Stimulated activated CD4-positive, alpha-beta T cell treated with anti-CD3 and anti-CD28 coated beads, TNF-alpha, amount 100 ng/mL, for 48 hours (primary cell): Measurements from ENCODE around the gene COL8A2.

Source experiments
- DNase-seq, 3 donors: peaks; one replicate each; pipeline ENCODE4 v3.0.0-alpha.2; 2020; ENCODE audit warnings: low read depth in 3 of 3

The COL8A2 gene

DNA sequence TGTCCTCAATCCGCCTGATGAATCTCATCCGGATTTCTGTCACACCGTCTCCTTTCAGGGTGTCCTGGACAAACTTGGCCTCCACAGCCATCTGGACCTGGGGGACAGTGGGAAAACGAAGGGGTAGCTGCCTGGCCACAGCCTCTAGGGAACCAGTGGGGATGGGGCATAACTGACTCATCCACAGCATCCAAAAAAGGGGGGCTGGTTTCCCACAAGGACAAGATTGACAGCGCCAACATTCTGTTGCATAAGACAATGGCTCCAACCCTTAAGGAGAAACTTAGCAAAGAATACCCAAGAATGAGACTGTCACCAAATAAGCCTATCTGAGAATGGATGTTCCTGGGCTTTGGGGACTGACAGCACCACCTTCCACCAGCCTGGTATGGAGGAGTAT is 12.2 kb upstream of the COL8A2 start:
- no peak for DNase-seq

DNA sequence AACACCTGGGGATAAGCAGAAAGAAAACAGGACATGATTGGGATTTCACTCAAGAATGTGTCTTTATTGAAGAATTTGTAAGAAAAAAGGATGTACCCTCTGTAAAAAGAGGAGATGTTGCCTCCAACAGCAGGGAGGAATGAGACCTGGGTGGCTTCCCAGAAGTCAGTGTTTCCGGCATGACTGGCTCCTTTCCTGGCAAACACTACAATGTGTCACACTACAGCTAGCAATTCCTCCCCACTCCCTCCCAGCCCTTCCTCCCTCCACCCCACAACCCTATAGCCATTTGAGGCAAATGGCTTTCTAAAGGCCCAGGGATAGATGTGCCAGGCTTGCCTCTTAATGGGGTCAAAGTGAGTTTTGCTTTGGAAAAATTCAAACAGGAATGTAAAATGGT is 11.5 kb upstream of the COL8A2 start:
- DNase-seq = no peak

DNA sequence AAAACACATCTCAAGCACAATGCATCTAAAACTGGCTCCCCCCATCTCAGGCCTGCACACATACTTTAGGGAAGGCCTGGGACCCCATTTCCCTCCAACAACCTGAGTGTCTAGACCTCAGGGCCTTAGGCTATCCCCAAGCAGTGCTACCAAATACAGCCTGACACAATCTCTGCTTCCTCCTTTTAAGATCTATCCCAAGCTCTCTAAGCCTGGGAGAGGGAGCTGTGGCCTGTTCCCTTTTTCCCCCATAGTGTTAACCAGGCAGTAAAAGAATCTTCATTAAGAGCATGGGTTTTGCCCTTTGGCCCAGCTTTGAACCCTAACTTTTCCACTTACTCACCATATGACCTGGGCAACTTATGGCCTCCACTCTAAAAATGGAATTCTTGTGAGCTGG is 10.8 kb upstream of the COL8A2 start:
- DNase-seq = no peak

GRCh38 chr1:36135330-36135667 is 10.3 kb upstream of the COL8A2 start:
- no peak for DNase-seq

DNA sequence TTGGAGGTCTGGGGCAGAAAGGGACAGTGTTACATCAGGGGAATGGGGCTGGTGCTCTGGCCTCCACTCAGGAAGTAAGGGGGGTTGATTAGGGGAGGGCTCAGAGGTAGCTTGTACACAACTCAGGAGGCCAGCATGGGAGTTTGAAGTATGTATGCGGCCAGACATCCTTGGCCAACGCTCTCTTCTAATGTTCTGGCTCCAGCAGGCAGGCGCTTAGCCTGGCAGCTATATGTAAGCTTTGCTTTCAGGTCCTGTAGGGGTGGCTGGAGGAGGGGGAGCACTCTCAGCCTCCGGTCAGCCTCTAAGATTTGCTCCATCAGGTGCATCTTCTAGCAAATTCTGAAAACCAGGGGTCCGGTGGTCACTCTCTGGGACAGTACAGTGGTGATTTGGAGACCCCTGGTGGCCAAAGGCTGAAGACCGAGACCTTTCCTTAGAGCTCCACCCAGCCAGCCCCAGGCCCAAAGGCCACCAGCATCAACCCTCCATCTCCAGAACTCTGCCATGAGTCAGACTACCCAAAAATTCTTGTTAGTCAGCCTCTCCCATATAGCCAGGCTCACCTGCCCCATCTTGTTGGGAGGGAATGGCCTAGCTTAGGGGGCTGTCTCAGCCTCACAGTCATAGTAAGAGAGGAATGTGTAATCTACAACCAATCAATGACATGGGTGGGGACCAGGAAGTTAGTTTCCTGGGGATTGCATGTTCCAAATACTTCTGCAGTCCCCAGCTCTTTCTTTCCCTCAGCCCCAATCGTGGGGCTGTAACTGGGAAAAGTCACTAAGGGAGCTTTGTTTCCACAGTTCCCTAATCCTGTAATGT is 9.7 kb upstream of the COL8A2 start:
- DNase-seq = no peak

GRCh38 chr1:36134031-36134430 is 9.0 kb upstream of the COL8A2 start:
- no peak for DNase-seq

- DNase-seq = no peak
These were observed 8.5 kb upstream of the COL8A2 start for GRCh38 chr1:36133484-36133883.

- no peak for DNase-seq
These were observed 7.0 kb upstream of the COL8A2 start for GRCh38 chr1:36132029-36132428.

DNA sequence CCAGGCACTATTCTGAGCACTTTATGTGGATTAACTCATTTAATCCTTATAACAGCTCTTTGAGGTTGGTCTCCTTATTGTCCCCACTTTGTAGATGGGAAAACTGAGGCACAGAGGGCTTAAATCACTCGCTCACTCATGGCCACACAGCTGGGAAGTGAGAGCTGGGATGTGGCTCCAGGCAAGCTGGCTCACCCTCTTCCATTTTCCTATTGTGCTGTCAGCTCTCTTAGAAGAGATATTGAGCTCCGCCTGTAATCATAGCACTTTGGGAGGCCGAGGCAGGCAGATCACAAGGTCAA is 3.8 kb upstream of the COL8A2 start:
- DNase-seq = no peak

DNA sequence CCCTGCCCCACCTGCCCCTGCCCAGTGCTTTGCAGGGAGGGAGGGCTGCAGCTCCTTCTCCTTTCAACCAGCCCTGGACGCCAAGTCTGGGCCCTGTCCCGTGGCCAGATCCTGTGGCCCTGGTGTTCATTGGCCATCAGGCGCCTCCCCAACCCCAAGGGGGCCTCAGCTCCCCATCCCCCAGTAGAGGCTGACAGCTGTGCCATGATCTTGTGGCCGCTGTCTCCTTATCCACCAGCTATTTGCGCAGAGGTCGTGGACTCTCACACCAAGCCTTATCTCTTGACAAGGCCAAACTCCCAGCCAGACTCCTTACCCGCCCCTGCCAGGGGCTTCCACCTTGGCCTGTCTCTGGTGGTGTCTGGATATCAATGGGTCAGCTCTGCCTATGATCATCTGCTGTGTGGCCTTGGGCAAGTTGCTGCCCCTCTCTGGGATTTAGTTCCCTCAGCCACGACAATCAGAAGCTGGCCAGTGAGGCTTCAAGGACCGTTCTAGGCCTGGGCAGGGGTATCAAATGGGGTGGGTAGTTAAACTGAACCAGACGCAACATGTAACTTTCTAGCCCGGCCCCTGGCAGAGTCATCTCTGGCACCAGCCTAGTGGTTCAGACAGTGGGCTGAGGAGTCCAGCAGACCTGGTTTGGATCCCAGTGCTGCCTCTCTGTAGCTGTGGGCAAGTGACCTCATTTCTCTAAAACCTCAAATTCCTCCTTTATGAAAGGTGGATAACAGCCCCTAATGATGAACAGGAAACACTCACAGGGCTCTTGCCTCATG is 3.3 kb upstream of the COL8A2 start:
- DNase-seq = no peak

DNA sequence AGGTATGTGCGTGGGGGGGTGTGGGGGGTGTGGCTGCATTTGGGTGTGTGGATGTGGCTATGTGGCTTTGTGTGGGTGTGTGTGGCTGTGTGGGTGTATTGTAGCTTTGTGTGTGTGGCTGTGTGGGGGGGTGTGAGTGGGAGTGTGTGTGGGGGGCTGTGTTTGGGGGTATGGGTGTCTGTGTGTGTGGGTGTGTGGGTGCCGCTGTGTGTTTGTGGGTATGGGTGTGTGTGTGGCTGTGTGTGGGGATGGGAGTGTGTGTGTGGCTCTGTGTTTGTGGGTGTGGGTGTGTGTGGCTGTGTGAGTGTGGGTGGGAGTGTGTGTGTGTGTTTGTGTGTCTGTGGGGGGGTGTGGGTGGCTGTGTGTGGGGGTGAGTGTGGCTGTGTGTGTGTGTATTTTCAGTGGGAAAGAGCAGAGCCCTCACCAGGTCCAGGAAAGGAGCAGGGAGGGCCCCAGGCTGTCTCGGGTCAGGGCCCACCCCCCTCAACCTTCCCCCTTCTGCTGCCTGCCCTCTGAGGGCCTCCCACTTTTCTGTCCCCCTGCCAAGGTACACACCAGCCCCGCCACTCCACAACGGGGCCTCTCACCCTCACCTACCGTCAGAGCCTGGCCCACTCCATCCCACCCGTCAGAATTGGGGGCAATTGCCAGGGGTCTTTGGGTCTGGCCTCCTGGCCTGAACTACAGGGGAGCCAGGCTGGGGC is 1.9 kb upstream of the COL8A2 start:
- no peak for DNase-seq

DNA sequence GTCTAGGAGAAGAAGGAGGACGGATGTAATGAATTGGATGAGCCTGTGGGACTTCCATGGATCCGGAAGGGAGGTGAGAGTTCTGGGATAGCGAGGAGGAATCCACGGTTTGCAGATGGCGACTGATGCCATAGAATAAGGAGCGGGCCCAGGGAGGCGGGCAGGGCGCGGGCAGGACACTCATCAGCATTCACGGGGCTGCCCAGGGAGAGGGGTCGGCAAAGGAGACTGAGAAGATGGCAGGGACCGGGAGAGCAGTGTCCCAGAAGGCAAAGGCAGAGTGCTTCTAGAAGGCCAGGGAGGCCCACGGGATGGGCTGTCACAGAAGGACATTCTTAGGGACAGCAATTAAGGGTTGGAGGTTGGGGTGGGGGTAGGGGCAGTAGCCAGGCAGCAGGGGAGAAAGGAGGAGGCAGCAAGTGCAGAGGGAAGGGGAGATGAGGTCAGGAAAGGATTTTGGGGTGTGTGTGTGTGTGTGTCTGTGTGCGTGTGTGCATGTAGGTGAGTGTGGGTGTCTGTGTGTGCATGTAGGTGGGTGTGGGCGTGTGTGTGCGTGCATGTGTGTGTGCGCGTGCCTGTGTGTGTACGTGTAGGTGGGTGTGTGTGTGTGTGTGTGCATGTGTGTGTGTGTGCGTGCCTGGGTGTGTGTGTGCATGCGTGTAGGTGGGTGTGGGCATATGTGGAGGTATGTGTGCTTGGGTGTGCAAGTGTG is 1.1 kb upstream of the COL8A2 start:
- no peak for DNase-seq

GRCh38 chr1:36124404-36125128 is 456 bp downstream of the COL8A2 start:
- DNase-seq = no peak

DNA sequence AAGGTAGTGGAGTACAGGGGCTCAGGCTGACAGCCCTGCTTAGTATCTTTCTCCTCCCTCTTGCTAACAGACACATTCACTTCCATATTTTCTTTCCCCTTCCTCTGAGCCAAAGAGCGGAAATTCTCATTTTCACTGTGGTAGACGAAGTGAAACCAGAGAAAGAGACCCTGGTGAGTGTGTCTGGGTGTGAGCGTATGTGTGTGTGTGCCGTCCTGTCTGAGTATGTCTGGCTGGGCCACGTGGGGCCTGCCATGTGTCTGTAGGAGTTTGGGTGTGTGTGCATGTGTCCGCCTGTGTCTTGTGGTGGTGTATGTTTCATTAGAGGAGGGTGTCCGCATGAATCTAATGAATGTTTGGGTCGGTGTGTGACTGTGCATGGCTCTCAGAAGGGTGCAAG is 1.7 kb downstream of the COL8A2 start:
- no peak for DNase-seq

DNA sequence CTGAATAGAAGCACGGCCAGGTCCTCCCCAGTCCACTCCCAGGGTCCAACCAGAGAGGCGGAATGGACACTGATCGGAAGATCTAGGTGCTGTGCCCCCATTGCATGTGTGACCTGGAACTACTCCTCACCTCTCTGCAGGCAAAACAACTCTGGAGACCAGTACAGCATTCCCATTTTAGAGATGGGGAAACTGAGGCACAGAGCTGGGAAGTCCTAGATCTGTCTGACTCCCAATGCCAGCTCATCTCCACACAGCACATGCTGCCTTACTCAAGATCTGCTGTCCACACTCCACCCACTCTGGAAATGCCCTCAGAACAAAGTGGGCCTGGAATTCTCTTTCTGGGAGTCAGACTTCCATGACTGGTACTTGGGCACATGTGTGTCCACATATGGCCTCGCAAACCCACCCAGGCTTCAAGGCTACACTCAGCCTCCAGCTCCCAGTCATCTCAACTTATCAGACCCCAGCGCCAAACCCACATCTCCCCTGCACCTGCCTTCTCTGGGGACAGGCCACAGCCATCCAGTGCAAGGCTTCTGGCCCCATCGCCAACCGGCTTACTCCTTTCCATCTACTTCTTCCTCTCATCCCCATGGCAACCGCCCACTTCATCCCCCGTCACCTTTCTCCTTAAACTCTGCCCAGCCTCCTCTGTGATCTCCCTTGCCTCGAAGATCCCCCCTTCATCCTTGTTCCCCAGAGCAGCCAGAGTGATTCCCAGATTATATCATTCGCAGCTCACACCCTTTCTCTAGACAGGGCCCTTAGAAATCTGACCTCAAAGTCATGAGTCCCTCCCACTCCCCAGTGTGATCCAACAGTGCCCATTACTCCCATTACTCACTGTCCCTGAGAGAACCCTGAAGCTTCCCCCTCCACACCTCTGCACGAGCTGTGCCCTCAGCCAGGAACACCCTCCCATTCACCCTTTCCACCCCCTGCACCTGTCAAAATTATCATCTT is 2.7 kb downstream of the COL8A2 start:
- no peak for DNase-seq

DNA sequence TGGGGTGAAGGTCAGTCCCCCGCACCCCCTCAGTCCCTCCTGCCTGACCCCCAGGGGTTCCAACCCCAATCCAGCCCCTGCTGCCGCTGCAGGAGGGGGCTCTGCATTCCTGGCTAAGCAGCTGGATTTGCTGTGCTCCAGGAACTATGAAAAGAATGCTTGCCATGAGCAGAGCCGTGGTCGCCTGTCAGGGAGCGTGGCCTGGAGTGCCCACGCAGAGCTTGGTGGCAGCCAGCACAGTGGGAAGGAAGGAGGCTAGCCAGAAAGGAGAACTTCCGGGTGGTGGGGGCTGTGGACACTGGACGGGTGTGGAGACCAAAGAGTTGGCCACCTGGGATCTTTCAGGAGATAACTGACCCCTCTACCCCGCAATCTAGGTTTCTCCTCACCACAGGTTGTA is 5.6 kb downstream of the COL8A2 start:
- no peak for DNase-seq

DNA sequence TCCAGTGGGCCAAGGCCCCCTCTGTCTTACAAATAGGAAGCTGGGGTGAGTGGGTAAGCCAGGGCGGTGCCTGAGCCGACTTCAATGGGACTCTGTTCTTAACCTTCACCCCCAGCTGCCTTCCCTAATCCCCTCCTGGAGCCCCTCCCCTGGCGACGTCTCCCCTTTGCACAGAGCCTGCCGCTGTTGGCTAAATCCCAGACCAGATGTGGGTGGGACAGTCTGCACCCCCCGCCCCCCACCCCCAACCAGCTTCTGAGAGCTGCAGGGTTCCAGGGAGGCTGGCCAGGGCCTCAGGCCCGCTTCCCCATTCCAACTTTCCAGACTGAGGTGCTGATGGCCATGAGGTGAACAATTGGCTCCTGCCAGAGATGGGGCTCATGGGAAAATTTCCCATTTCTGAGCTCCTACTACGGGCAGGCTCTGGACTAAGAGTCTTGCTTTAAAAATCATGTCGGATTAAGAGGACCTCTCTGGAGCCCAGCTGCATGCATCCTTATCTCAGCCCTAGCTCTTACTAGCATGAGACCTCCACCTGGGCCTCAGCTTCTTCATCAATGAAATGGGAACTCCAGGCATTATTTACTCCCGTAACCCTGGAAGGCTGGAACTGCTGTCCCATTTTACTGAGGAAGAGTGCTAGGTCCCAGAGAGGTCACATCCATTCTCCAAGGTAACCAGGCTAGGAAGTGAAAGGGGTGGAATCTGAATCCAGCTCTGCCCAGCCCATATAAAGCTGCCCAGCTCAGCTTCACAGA is 6.4 kb downstream of the COL8A2 start:
- DNase-seq = no peak

DNA sequence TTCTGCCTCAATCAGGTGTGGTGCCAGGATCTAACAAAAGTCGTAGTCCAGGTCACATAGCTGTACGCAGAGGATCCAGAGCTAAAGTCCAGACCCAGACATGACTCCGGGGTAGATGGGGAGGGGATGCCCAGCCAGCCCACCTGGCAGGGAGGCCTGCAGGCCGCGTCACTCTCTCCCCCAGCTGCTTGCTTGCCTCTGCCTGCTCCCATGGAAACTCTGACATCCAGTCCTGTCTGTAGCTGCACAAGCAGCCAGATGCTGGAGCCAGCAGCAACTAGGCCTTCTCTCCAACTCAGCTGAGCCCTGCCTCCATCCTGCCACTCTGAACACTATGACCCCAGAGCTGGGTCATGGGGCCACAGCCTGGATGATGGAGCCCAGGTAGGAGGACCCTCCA is 8.1 kb downstream of the COL8A2 start:
- DNase-seq = no peak

GRCh38 chr1:36115931-36116330 is 9.1 kb downstream of the COL8A2 start:
- no peak for DNase-seq

DNA sequence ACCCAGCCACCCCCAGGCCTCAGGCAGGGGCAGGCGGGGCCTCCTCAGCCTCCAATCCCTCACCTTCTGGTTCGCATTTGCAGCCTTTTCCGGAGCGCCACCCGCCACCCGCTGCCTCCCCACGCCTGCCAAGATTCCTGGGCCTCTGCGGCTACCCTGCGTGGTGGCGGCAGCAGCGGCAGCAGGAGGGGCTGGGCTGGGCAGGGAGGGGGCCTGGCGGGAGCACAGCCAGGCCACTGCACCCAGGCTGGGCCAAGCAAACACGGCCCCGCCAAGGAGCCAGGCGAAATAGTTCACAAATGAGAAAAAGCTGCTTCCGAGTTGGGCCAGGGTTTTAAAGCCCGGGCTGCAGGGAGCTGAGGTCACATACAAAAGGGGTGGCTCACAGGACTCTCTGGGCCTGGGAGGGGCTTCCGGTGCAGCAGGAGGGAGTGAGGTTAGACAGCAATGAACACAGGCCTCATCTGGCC is 9.8 kb downstream of the COL8A2 start:
- DNase-seq = no peak
